ENCODE data around the gene NCS1.

Gene NCS1

DNA sequence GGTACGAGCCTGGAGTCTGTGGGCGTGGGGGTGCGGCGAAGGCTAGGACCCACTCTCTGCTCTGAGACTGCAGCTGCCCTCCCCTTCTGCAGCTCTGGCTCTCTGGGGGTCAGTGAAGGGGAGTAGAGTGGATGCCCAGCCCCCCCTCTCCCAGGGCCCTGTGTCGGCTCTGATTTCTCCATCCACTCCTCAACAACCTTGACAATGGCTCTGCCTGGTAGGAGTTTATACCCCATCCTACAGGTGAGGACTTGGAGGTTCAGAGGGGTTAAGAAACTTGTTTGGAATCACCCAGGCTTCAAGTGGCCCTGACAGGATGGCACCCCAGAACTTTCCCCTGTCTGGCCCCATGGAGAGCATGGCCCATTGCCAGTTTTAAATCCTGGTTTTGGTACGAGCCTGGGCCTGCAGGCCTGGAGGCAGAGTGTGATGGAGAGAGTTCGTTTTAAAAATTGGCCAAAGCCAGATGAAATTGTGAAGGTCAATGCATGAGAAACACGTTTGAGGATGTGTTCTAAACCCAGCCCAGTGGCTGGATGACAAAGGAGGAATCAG, 22.3 kb downstream of the NCS1 start:
- peaks cover 94% of the 10 kb centered on the region for H3K79me2 ChIP-seq (ENCODE audit: control insufficient read depth, insufficient read depth, low read length, unreplicated experiment)
- H3K27me3 ChIP-seq (ENCODE audit: insufficient read depth, low read length): no peaks in the 10 kb centered on the region
- no peaks in the 10 kb centered on the region for H3K36me3 ChIP-seq (ENCODE audit: insufficient read depth, low read length)
- no peak overlapping the region for H3K27ac ChIP-seq (ENCODE audit: low read depth, low read length)
- H3K4me3 ChIP-seq (ENCODE audit: low read depth, low read length): no peak overlapping the region
- H3K4me1 ChIP-seq (ENCODE audit: control insufficient read depth, insufficient read depth, low read length, unreplicated experiment): peaks cover 14% of the 10 kb centered on the region
- no peak overlapping the region for H2AFZ ChIP-seq (ENCODE audit: low read length, unreplicated experiment)

DNA sequence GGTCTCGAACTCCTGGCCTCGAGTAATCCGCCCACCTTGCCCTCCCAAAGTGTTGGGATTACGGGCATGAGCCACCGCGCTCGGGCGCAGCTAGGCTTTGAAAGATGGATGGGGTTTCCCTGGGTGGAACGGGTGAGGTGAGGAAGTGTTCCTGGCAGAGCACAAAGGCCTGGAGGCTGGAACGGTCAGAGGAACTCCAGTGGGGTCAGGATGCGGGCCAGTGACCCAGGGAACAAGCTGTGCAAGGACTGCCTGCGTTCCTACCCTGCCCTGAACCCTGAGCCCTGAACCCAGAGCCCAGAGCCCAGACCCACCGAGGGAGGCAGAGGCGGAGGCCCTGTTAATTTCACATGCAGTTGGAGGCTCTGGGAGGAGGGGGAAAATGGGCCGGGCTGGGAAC, 23.4 kb downstream of the NCS1 start:
- Histone ChIP-seq H3K79me2 (ENCODE audit: control insufficient read depth, insufficient read depth, low read length, unreplicated experiment) (peaks cover 96% of the 10 kb centered on the region), H3K4me3 (ENCODE audit: low read depth, low read length) (no peak overlapping the region), H3K27me3 (ENCODE audit: insufficient read depth, low read length) (no peaks in the 10 kb centered on the region), H2AFZ (ENCODE audit: low read length, unreplicated experiment) (no peak overlapping the region), H3K4me1 (ENCODE audit: control insufficient read depth, insufficient read depth, low read length, unreplicated experiment) (peaks cover 18% of the 10 kb centered on the region), H3K36me3 (ENCODE audit: insufficient read depth, low read length) (no peaks in the 10 kb centered on the region), H3K27ac (ENCODE audit: low read depth, low read length) (no peak overlapping the region)

DNA sequence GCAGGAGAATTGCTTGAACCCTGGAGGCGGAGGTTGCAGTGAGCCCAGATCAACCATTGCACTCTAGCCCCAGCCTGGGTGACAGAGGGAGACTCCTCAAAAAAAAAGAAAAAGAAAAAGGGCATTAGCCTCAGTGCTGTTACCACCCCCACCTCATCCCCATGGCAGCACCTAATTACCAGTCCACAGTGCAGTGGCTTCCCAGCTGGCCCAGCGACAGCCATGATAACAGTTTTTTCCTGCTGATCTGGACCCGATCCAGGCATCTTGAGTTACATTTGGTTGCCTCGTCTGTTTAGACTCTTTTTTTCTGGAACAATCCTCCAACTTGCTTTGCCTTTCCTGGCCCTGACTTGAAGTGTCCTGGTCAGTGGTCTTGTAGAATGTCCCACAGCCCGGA, 24.4 kb downstream of the NCS1 start:
- Histone ChIP-seq H3K27ac (ENCODE audit: low read depth, low read length) (no peak overlapping the region), H3K79me2 (ENCODE audit: control insufficient read depth, insufficient read depth, low read length, unreplicated experiment) (peaks cover 88% of the 10 kb centered on the region), H3K4me3 (ENCODE audit: low read depth, low read length) (no peak overlapping the region), H3K36me3 (ENCODE audit: insufficient read depth, low read length) (no peaks in the 10 kb centered on the region), H3K4me1 (ENCODE audit: control insufficient read depth, insufficient read depth, low read length, unreplicated experiment) (peaks cover 19% of the 10 kb centered on the region), H3K27me3 (ENCODE audit: insufficient read depth, low read length) (no peaks in the 10 kb centered on the region), H2AFZ (ENCODE audit: low read length, unreplicated experiment) (no peak overlapping the region)

DNA sequence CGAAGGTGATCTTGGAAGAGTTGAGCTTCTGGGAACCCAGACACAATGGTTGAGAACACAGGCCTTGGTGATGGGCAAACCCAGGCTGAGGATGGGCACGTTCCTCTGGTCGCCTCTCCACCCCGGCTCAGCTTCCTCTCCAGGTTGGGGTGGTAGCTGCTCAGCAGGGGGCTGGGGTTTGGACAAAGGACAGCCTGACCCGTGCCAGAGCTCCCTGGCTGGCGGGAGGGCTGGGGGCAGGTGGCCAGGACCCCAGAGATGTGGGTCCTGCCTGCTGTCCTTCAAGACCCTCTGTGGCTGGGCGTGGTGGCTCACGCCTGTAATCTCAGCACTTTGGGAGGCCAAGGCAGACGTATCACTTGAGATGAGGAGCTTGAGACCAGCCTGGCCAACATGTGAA, 25.2 kb downstream of the NCS1 start:
- H3K27me3 ChIP-seq (ENCODE audit: insufficient read depth, low read length): no peaks in the 10 kb centered on the region
- H3K36me3 ChIP-seq (ENCODE audit: insufficient read depth, low read length): no peaks in the 10 kb centered on the region
- no peak overlapping the region for H3K4me3 ChIP-seq (ENCODE audit: low read depth, low read length)
- H3K79me2 ChIP-seq (ENCODE audit: control insufficient read depth, insufficient read depth, low read length, unreplicated experiment): peaks cover 81% of the 10 kb centered on the region
- no peak overlapping the region for H3K27ac ChIP-seq (ENCODE audit: low read depth, low read length)
- H3K4me1 ChIP-seq (ENCODE audit: control insufficient read depth, insufficient read depth, low read length, unreplicated experiment): peaks cover 19% of the 10 kb centered on the region
- no peak overlapping the region for H2AFZ ChIP-seq (ENCODE audit: low read length, unreplicated experiment)

DNA sequence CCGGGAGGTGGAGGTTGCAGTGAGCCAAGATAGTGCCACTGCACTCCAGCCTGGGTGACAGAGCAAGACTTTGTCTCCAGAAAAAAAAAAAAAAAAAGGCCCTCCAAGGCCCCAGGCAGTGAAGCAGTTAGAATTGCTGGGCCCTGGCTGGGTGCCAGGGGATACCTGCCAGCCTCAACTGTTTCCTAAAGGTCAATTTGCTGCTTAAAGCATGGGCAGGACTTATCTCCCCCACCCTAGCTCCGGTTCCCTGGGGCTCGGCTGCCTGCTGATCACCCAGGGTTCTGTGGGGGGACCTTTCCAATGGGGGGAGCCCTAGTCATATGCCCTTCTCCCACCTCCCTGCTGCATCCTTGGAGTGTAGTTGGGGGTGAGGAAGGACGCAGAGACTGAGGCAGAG, 25.7 kb downstream of the NCS1 start:
- H3K79me2 ChIP-seq (ENCODE audit: control insufficient read depth, insufficient read depth, low read length, unreplicated experiment): peaks cover 76% of the 10 kb centered on the region
- H3K27me3 ChIP-seq (ENCODE audit: insufficient read depth, low read length): no peaks in the 10 kb centered on the region
- peaks cover 19% of the 10 kb centered on the region for H3K4me1 ChIP-seq (ENCODE audit: control insufficient read depth, insufficient read depth, low read length, unreplicated experiment)
- no peak overlapping the region for H2AFZ ChIP-seq (ENCODE audit: low read length, unreplicated experiment)
- H3K27ac ChIP-seq (ENCODE audit: low read depth, low read length): no peak overlapping the region
- no peak overlapping the region for H3K4me3 ChIP-seq (ENCODE audit: low read depth, low read length)
- no peaks in the 10 kb centered on the region for H3K36me3 ChIP-seq (ENCODE audit: insufficient read depth, low read length)

DNA sequence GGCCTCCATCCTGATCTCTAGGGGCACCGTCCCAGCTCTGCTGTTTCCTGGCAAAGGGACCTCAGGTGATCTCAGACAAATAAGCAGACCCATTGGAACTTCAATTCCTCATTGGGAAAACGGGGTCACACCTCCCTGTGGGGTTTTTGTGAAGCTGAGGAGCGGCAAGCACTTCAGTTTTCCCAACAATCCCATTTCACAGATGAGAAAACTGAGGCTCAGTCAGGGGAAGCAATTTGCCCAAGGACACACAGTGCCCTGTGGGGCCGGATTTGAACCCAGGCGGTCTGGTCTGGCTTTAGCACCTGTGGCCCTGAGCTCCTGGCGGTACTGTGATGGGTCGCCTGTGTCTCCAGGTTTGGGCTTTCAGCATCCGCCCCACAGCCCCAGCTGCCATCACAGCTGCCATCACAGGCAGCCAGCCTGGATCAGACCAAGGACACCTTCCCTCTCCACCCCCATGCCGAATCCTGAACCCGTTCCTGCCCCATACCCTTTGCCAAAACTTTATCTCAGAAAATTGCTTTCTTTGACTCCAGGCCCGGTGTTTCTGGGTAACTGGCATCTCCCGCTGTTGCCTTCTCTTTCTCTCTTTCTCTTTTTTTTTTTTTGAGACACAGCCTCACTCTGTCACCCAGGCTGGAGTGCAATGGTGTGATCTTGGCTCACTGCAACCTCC, 26.4 kb downstream of the NCS1 start:
- no peak overlapping the region for H3K27ac ChIP-seq (ENCODE audit: low read depth, low read length)
- H2AFZ ChIP-seq (ENCODE audit: low read length, unreplicated experiment): no peak overlapping the region
- H3K4me1 ChIP-seq (ENCODE audit: control insufficient read depth, insufficient read depth, low read length, unreplicated experiment): peaks cover 15% of the 10 kb centered on the region
- no peaks in the 10 kb centered on the region for H3K36me3 ChIP-seq (ENCODE audit: insufficient read depth, low read length)
- H3K79me2 ChIP-seq (ENCODE audit: control insufficient read depth, insufficient read depth, low read length, unreplicated experiment): peaks cover 68% of the 10 kb centered on the region
- H3K27me3 ChIP-seq (ENCODE audit: insufficient read depth, low read length): no peaks in the 10 kb centered on the region
- no peak overlapping the region for H3K4me3 ChIP-seq (ENCODE audit: low read depth, low read length)

DNA sequence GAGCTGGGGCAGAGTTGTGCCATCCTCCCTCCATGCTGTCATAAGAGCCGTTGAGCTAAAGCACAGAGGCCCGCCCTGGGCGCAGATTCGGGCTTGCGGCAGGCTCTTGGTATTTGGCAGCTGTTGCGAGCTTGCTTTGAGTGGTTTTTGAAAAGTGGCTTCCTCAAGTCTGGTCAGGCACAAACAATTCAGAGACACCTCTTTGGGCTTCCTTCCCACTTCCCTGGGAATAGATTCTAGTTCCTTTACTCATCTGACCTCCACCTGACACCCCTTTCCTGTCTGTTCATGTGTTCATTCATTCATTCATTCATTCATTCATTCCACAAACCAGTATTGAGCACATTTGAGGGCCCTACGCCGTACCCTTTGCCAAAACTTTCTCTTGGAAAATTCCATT, 27.4 kb downstream of the NCS1 start:
- Histone ChIP-seq H3K27ac (ENCODE audit: low read depth, low read length) (no peak overlapping the region), H3K27me3 (ENCODE audit: insufficient read depth, low read length) (no peaks in the 10 kb centered on the region), H3K79me2 (ENCODE audit: control insufficient read depth, insufficient read depth, low read length, unreplicated experiment) (peaks cover 59% of the 10 kb centered on the region), H3K4me1 (ENCODE audit: control insufficient read depth, insufficient read depth, low read length, unreplicated experiment) (peaks cover 15% of the 10 kb centered on the region), H3K4me3 (ENCODE audit: low read depth, low read length) (no peak overlapping the region), H3K36me3 (ENCODE audit: insufficient read depth, low read length) (no peaks in the 10 kb centered on the region), H2AFZ (ENCODE audit: low read length, unreplicated experiment) (no peak overlapping the region)

DNA sequence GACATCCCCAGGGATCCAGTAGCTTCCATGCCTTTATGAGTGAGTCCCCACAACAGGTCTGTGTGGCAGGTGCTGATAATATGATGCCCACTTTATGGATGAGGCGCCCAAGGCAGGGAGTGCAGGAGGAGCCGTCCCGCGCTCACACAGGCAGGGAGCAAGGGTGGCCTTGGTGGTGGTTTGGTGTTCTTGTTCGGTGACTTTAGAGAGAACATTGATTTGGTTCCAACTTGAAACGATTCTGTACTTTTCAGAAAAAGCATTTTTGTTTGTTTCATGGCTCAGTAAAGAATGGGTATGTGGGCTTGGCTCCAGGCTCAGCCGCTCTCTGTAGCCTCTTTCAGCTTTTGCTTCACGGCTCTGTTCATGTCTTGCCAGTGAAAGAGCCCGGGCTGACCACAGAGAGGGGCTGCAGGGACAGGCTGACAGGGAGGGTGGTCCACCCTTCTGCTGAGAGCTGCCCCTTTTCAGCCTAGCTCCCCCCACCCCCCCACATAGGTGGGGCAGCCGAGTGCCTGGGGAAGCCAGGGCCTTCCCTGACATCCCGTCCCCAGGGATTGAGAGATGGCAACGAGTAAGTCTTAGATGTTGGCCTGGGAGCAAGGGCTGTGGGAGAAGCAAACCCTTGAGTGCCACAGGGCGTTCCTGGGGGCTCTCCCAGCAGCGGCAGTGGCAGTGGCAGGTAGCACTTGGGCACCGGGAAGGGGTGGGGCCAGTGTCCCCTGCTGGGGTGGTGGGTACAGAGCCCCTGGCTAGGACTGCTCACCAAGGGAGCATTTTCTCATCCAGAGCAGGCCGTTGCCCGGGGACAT, 28.0 kb downstream of the NCS1 start:
- H3K36me3 ChIP-seq (ENCODE audit: insufficient read depth, low read length): no peaks in the 10 kb centered on the region
- H3K4me3 ChIP-seq (ENCODE audit: low read depth, low read length): no peak overlapping the region
- no peaks in the 10 kb centered on the region for H3K27me3 ChIP-seq (ENCODE audit: insufficient read depth, low read length)
- peaks cover 52% of the 10 kb centered on the region for H3K79me2 ChIP-seq (ENCODE audit: control insufficient read depth, insufficient read depth, low read length, unreplicated experiment)
- H3K27ac ChIP-seq (ENCODE audit: low read depth, low read length): no peak overlapping the region
- peaks cover 15% of the 10 kb centered on the region for H3K4me1 ChIP-seq (ENCODE audit: control insufficient read depth, insufficient read depth, low read length, unreplicated experiment)
- no peak overlapping the region for H2AFZ ChIP-seq (ENCODE audit: low read length, unreplicated experiment)

DNA sequence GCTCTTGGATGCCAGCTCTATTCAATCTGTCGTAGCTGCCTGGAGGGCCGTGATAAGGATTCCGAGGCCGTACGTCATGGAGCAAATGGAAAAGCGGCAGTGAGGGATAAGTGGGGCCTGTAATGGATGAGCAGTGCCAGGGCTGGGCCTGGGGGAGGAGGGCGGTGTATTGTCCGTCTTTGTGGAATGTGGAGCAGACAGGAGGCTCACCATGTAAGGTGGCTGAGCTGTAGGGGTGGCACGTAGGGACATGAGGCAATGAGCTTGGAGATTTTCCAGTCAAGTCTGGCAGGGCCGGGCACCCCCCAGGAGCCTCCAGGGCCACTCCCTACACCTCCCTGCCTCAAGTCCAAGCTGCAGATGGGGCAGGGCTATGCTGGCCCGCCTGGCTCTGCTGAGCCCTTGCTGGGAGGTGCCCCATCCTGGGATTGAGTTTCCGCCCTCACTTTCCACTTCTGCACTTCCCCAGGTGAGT, 29.2 kb downstream of the NCS1 start:
- H3K36me3 ChIP-seq (ENCODE audit: insufficient read depth, low read length): no peaks in the 10 kb centered on the region
- peaks cover 15% of the 10 kb centered on the region for H3K4me1 ChIP-seq (ENCODE audit: control insufficient read depth, insufficient read depth, low read length, unreplicated experiment)
- H3K27me3 ChIP-seq (ENCODE audit: insufficient read depth, low read length): no peaks in the 10 kb centered on the region

DNA sequence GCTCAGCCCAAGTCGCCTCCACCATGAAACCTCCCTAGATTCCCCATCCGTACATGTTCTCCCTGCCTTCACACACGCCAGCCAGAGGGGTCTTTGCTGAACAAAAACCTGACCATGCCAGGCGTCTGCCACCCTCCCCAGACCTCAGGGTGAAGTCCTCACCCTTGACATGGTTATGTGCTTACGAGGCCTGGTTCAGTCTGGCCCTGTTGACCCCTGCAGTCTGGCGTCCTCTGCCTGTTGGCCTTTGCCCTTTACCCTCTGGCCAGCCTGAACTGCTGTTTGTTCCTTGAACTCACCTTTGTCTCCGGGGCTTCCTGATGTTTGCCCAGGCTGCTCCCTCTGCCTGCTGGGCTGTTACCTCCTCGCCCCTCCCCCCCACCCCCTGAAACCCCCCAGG, 29.8 kb downstream of the NCS1 start:
- Histone ChIP-seq H3K79me2 (ENCODE audit: control insufficient read depth, insufficient read depth, low read length, unreplicated experiment) (peaks cover 35% of the 10 kb centered on the region), H3K27ac (ENCODE audit: low read depth, low read length) (no peak overlapping the region), H3K4me3 (ENCODE audit: low read depth, low read length) (no peak overlapping the region), H3K27me3 (ENCODE audit: insufficient read depth, low read length) (no peaks in the 10 kb centered on the region), H2AFZ (ENCODE audit: low read length, unreplicated experiment) (no peak overlapping the region), H3K4me1 (ENCODE audit: control insufficient read depth, insufficient read depth, low read length, unreplicated experiment) (peaks cover 15% of the 10 kb centered on the region), H3K36me3 (ENCODE audit: insufficient read depth, low read length) (no peaks in the 10 kb centered on the region)

More for the DNA sequence above, 29.2 kb downstream of the NCS1 start:
- Histone ChIP-seq H3K79me2 (ENCODE audit: control insufficient read depth, insufficient read depth, low read length, unreplicated experiment) (peaks cover 41% of the 10 kb centered on the region), H3K4me3 (ENCODE audit: low read depth, low read length) (no peak overlapping the region), H2AFZ (ENCODE audit: low read length, unreplicated experiment) (no peak overlapping the region), H3K27ac (ENCODE audit: low read depth, low read length) (no peak overlapping the region)

All from ACC112 (cell line).